ENCODE measurements around the gene A1CF.
"Not testable (repeated sequence)": the region's sequence is repeated elsewhere in the genome, so short reads cannot be mapped to it uniquely, and the experiment has no call there.

The A1CF gene

GRCh38 chr10:50928190-50928552 is 42.7 kb upstream of the A1CF start:
- H3K4me3 ChIP-seq (ENCODE audit: low read length) = no peak overlapping the region
- no peaks in the 10 kb centered on the region for H3K9me2 ChIP-seq (replicated peaks; ENCODE audit: insufficient read depth, low read length)
- H3K4me2 ChIP-seq (ENCODE audit: low read depth, low read length) = no peak overlapping the region
- H3K27ac ChIP-seq (ENCODE audit: low read length) = no peak overlapping the region
- H2AFZ ChIP-seq (ENCODE audit: low read length) = no peak overlapping the region
- no peak for TF ChIP-seq EZH2phosphoT487 (IDR thresholded peaks at IDR 0.05; ENCODE audit: low read length)
- no peak for TF ChIP-seq EZH2 (optimal IDR thresholded peaks at IDR 0.05; ENCODE audit: low read depth, low read length)
- TF ChIP-seq, protein P1, sequence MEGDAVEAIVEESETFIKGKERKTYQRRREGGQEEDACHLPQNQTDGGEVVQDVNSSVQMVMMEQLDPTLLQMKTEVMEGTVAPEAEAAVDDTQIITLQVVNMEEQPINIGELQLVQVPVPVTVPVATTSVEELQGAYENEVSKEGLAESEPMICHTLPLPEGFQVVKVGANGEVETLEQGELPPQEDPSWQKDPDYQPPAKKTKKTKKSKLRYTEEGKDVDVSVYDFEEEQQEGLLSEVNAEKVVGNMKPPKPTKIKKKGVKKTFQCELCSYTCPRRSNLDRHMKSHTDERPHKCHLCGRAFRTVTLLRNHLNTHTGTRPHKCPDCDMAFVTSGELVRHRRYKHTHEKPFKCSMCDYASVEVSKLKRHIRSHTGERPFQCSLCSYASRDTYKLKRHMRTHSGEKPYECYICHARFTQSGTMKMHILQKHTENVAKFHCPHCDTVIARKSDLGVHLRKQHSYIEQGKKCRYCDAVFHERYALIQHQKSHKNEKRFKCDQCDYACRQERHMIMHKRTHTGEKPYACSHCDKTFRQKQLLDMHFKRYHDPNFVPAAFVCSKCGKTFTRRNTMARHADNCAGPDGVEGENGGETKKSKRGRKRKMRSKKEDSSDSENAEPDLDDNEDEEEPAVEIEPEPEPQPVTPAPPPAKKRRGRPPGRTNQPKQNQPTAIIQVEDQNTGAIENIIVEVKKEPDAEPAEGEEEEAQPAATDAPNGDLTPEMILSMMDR (IDR thresholded peaks at IDR 0.05; ENCODE audit: low read length) = no peak
- H3K4me1 ChIP-seq (ENCODE audit: low read length) = no peaks in the 10 kb centered on the region
- no peaks in the 10 kb centered on the region for H4K20me1 ChIP-seq (ENCODE audit: insufficient read depth, low read length)
- H3K27me3 ChIP-seq (replicated peaks; ENCODE audit: insufficient read depth, low read length) = no peaks in the 10 kb centered on the region
- no peaks in the 10 kb centered on the region for H3K9me3 ChIP-seq (replicated peaks; ENCODE audit: insufficient read depth, low read length)
- no peaks in the 10 kb centered on the region for H3K36me3 ChIP-seq (replicated peaks; ENCODE audit: insufficient read depth, low read length)
- no peak overlapping the region for H3K9ac ChIP-seq (ENCODE audit: low read length)
- no peak for DNase-seq
- no peaks in the 10 kb centered on the region for H3K79me2 ChIP-seq (ENCODE audit: low read length)
- no peaks in the 10 kb centered on the region for H3F3A ChIP-seq (ENCODE audit: insufficient read depth, low read length)

DNA sequence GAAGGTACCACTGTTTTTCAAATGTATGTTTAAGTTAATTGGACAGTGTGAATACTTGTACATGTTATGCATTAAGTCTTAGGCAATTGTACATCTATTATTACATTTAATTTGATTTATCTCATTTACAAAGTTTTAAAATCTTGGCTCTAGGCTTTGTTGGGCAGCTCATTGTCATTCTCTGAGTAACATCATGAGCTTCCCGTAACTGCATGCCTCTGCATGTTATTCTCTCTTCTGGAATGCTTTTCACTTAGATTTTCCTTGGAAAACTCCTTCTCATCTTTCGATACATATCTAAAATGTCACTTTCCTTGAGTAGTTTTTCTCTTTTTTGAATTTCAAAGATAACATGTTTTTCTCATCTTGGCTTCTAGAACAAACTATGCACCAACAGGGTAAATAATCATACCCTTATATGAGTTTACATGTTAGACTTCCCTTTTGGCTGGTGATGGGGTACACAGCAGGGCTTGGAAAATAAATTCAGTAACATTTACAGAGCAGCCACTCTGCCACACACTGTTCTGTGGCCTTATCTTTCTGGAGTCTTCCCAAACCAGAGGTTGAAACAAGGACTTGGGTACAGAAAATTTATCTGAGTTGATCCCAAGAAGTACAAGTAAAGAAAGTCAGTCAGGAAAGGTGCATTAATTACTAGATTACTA is 42.2 kb upstream of the A1CF start:
- Histone ChIP-seq H3F3A (ENCODE audit: insufficient read depth, low read length) (no peaks in the 10 kb centered on the region), H2AFZ (ENCODE audit: low read length) (no peak overlapping the region), H3K4me3 (ENCODE audit: low read length) (no peak overlapping the region), H4K20me1 (ENCODE audit: insufficient read depth, low read length) (no peaks in the 10 kb centered on the region), H3K36me3 (replicated peaks; ENCODE audit: insufficient read depth, low read length) (no peaks in the 10 kb centered on the region), H3K79me2 (ENCODE audit: low read length) (no peaks in the 10 kb centered on the region), H3K27ac (ENCODE audit: low read length) (no peak overlapping the region), H3K9me2 (replicated peaks; ENCODE audit: insufficient read depth, low read length) (no peaks in the 10 kb centered on the region), H3K4me1 (ENCODE audit: low read length) (no peaks in the 10 kb centered on the region), H3K9ac (ENCODE audit: low read length) (no peak overlapping the region), H3K9me3 (replicated peaks; ENCODE audit: insufficient read depth, low read length) (no peaks in the 10 kb centered on the region), H3K27me3 (replicated peaks; ENCODE audit: insufficient read depth, low read length) (no peaks in the 10 kb centered on the region), H3K4me2 (ENCODE audit: low read depth, low read length) (no peak overlapping the region)
- TF ChIP-seq EZH2phosphoT487 (IDR thresholded peaks at IDR 0.05; ENCODE audit: low read length) = no peak
- TF ChIP-seq EZH2 (optimal IDR thresholded peaks at IDR 0.05; ENCODE audit: low read depth, low read length) = no peak
- TF ChIP-seq, protein P1 (IDR thresholded peaks at IDR 0.05; ENCODE audit: low read length) = no peak
- DNase-seq = no peak

- not testable (repeated sequence) for H3K9ac ChIP-seq (ENCODE audit: low read length); H3K9me3 ChIP-seq (replicated peaks; ENCODE audit: insufficient read depth, low read length); H3K9me2 ChIP-seq (replicated peaks; ENCODE audit: insufficient read depth, low read length); H3K4me3 ChIP-seq (ENCODE audit: low read length); H3F3A ChIP-seq (ENCODE audit: insufficient read depth, low read length); H3K4me2 ChIP-seq (ENCODE audit: low read depth, low read length); H3K36me3 ChIP-seq (replicated peaks; ENCODE audit: insufficient read depth, low read length); H4K20me1 ChIP-seq (ENCODE audit: insufficient read depth, low read length); H3K79me2 ChIP-seq (ENCODE audit: low read length); H3K27ac ChIP-seq (ENCODE audit: low read length); H3K4me1 ChIP-seq (ENCODE audit: low read length); H3K27me3 ChIP-seq (replicated peaks; ENCODE audit: insufficient read depth, low read length); DNase-seq; H2AFZ ChIP-seq (ENCODE audit: low read length)
Observed at GRCh38 chr10:50923471-50923870, 38.0 kb upstream of the A1CF start.

DNA sequence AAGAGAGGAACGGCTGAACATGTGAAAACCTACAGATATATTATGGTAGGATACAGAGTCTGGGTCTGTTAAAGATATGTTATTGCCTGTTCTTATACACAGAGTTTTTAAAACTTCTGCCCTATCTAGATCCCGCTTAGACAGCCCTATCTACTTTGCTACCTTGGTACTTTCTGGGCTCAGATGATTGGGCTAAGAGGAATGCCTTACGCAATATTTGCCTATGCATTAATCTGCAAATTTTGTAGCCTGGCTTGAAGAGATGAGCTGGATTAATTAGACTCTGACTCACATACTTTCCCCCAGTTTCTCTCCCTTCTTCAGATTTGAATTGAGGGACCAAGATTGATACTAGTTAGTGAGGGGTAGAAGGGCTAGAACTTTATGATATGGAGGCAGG is 33.6 kb upstream of the A1CF start:
- no peaks in the 10 kb centered on the region for H3K27me3 ChIP-seq (replicated peaks; ENCODE audit: insufficient read depth, low read length)
- H3K4me3 ChIP-seq (ENCODE audit: low read length) = no peak overlapping the region
- no peaks in the 10 kb centered on the region for H3K9me2 ChIP-seq (replicated peaks; ENCODE audit: insufficient read depth, low read length)
- H3F3A ChIP-seq (ENCODE audit: insufficient read depth, low read length) = no peaks in the 10 kb centered on the region
- H3K4me1 ChIP-seq (ENCODE audit: low read length) = no peaks in the 10 kb centered on the region
- DNase-seq = no peak
- no peaks in the 10 kb centered on the region for H4K20me1 ChIP-seq (ENCODE audit: insufficient read depth, low read length)
- no peak overlapping the region for H3K27ac ChIP-seq (ENCODE audit: low read length)
- no peaks in the 10 kb centered on the region for H3K79me2 ChIP-seq (ENCODE audit: low read length)
- H3K9ac ChIP-seq (ENCODE audit: low read length) = no peak overlapping the region
- no peak overlapping the region for H3K4me2 ChIP-seq (ENCODE audit: low read depth, low read length)
- no peak for TF ChIP-seq EZH2 (optimal IDR thresholded peaks at IDR 0.05; ENCODE audit: low read depth, low read length)
- no peak for TF ChIP-seq EZH2phosphoT487 (IDR thresholded peaks at IDR 0.05; ENCODE audit: low read length)
- TF ChIP-seq, protein P1 (IDR thresholded peaks at IDR 0.05; ENCODE audit: low read length) = no peak
- no peak overlapping the region for H2AFZ ChIP-seq (ENCODE audit: low read length)
- no peaks in the 10 kb centered on the region for H3K36me3 ChIP-seq (replicated peaks; ENCODE audit: insufficient read depth, low read length)
- H3K9me3 ChIP-seq (replicated peaks; ENCODE audit: insufficient read depth, low read length) = no peaks in the 10 kb centered on the region
